Ascending aorta (tissue), 2 donors: ENCODE results near the gene FAM219B. TPM values are rescaled to one million over a fixed set of nuclear protein-coding genes. Genes with fewer than 3 reads are reported as not detected.

Source experiments
- DNase-seq, 2 donors: peaks; one replicate each; pipeline ENCODE4 v3.0.0-alpha.2; 2019; ENCODE audit warnings: low spot score in 2 of 2
- H3K27ac ChIP-seq, 2 donors: fragments of 200-600 bp; sonication (generic); one replicate each; pipeline ENCODE4 v1.5.1; 2016 to 2017; ENCODE audit warnings: mild to moderate bottlenecking in 1 of 2
- H3K27me3 ChIP-seq: fragments of 200-600 bp; sonication (generic); one replicate; pipeline ENCODE4 v1.5.1; 2017
- H3K36me3 ChIP-seq, 2 donors: fragments of 200-600 bp; sonication (generic); one replicate each; pipeline ENCODE4 v1.5.1; 2016
- H3K4me1 ChIP-seq, 2 donors: fragments of 200-600 bp; sonication (generic); one replicate each; pipeline ENCODE4 v1.5.1; 2016 to 2017; ENCODE audit warnings: mild to moderate bottlenecking in 1 of 2
- H3K4me3 ChIP-seq, 2 donors: fragments of 200-600 bp; sonication (generic); one replicate each; pipeline ENCODE4 v1.5.1; 2016 to 2017; ENCODE audit warnings: mild to moderate bottlenecking in 1 of 2
- H3K9me3 ChIP-seq, 2 donors: fragments of 200-600 bp; sonication (generic); one replicate each; pipeline ENCODE4 v1.5.1; 2016
- intact Hi-C: fragments of 100-400 bp; cut with DNase I; formaldehyde crosslinking; loops from one replicate; pipeline ENCODE4 v1.15.1; 2023
- total RNA-seq: library from RNA; depleted of rRNA; stranded (reverse); fragments of >200 nt; gene quantifications from one replicate; pipeline ENCODE4 v1.1.0, GENCODE V29; 2016
- TF ChIP-seq, protein P1 (sequence below), 3 experiments: fragments of 200-600 bp in 2 of 3; fragments of 450-650 bp in 1 of 3; sonication (generic) in 2 of 3; IDR thresholded peaks; one replicate each; pipeline ENCODE4 v1.5.1; 2016 to 2019; ENCODE audit warnings: antibody characterized with exemption in 3 of 3, mild to moderate bottlenecking in 1 of 3, moderate library complexity in 1 of 3

Gene FAM219B
- total RNA-seq, 1 donor from 2014 or later, result 17.5 TPM

DNA sequence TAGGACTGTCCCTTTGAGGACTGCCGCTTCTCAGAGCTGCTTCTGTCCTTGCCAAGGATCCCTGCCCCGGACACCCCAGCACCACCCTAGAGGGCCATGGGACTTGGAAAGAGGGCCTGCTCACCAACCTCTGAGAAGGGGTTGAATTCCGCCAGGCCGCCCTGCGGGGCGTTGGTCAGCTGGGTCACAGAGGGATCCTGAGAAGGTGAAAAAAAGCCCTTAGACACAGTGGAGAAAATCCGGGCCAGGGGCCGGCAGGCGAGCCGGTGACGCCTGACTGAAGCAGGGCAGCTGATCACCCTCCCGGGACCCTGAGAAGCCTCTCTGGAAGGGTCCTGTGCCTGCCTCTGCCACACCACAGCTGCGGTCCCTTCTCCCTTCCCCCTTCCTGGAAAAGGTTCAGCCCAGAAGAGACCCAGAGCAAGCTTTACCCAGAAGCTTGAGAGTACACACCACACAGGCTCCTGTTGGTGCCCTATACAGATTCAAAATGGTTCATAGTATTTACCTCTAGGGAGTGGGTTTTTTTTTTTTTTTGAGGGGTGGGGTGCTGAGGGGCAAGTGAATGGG lies 52.1 kb downstream of the FAM219B start:
- Histone ChIP-seq H3K27ac (no peak overlapping the region), H3K36me3 (peaks cover 47 to 49% of the 10 kb centered on the region in 2 donors), H3K27me3 (no peaks in the 10 kb centered on the region), H3K4me3 (no peak overlapping the region), H3K9me3 (no peaks in the 10 kb centered on the region), H3K4me1 (peaks cover 0 to 2% of the 10 kb centered on the region in 2 donors)
- DNase-seq, result no peak
- TF ChIP-seq, protein P1, sequence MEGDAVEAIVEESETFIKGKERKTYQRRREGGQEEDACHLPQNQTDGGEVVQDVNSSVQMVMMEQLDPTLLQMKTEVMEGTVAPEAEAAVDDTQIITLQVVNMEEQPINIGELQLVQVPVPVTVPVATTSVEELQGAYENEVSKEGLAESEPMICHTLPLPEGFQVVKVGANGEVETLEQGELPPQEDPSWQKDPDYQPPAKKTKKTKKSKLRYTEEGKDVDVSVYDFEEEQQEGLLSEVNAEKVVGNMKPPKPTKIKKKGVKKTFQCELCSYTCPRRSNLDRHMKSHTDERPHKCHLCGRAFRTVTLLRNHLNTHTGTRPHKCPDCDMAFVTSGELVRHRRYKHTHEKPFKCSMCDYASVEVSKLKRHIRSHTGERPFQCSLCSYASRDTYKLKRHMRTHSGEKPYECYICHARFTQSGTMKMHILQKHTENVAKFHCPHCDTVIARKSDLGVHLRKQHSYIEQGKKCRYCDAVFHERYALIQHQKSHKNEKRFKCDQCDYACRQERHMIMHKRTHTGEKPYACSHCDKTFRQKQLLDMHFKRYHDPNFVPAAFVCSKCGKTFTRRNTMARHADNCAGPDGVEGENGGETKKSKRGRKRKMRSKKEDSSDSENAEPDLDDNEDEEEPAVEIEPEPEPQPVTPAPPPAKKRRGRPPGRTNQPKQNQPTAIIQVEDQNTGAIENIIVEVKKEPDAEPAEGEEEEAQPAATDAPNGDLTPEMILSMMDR (IDR thresholded peaks at IDR 0.05), result no peak
- intact Hi-C loops, result no loop called here

DNA sequence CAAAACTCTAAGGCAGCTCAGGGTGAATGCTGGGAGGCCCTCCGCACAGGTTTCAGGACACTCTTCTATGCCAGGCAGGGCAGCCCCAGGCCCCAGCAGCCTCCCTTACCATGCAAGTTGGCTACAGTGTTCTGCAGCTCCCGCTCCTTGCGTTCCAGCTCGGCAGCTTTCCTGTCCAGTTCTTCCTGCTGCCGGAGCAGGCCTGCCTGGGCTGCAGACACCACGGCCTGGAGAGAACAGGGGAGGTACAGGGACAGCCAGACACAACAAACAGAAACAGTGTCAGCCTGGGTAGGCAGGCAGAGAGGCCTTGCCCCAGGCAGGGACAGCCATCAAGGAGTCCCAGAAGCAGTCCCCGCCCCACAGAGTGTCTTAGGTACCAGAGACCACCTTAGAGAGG lies 54.7 kb downstream of the FAM219B start:
- no peak for DNase-seq
- Histone ChIP-seq H3K27me3 (no peaks in the 10 kb centered on the region), H3K9me3 (no peaks in the 10 kb centered on the region), H3K4me3 (no peak overlapping the region), H3K27ac (no peak overlapping the region), H3K36me3 (peaks cover 65 to 74% of the 10 kb centered on the region in 2 donors), H3K4me1 (no peaks in the 10 kb centered on the region)
- TF ChIP-seq, protein P1 (IDR thresholded peaks at IDR 0.05), result no peak
- intact Hi-C loops, result no loop called here

- Histone ChIP-seq H3K36me3 (peaks cover 64 to 78% of the 10 kb centered on the region in 2 donors), H3K4me3 (no peak overlapping the region), H3K27me3 (no peaks in the 10 kb centered on the region), H3K9me3 (no peaks in the 10 kb centered on the region), H3K27ac (no peak overlapping the region), H3K4me1 (no peaks in the 10 kb centered on the region)
- DNase-seq, result no peak
- TF ChIP-seq, protein P1 (IDR thresholded peaks at IDR 0.05), result no peak
- intact Hi-C loops, result no loop called here
Measured at GRCh38 chr15:74850393-74850792, 56.3 kb downstream of the FAM219B start.

Other genes with a start within 250 kb of the FAM219B start
- 8.8 TPM for gene EDC3, start 210.8 kb downstream of the FAM219B start, total RNA-seq
- 10.3 TPM for gene CYP1A1, start 181.3 kb downstream of the FAM219B start, total RNA-seq
- not detected for gene CYP1A2, start 158.0 kb downstream of the FAM219B start, total RNA-seq
- gene CSK, start 124.8 kb downstream of the FAM219B start, total RNA-seq, result 31.0 TPM
- gene LMAN1L, start 94.0 kb downstream of the FAM219B start, total RNA-seq, result not detected
- gene CPLX3, start 80.2 kb downstream of the FAM219B start, total RNA-seq, result not detected
- 54.0 TPM for gene ULK3, start 63.7 kb downstream of the FAM219B start, total RNA-seq
- gene SCAMP2, start 33.5 kb downstream of the FAM219B start, total RNA-seq, result 90.8 TPM
- 118 TPM for gene MPI, start 16.8 kb downstream of the FAM219B start, total RNA-seq
- 83.5 TPM for gene COX5A, start 31.2 kb upstream of the FAM219B start, total RNA-seq
- gene RPP25, start 49.9 kb upstream of the FAM219B start, total RNA-seq, result 28.4 TPM
- 0.43 TPM for gene SCAMP5, start 88.7 kb upstream of the FAM219B start, total RNA-seq
- gene PPCDC, start 116.7 kb upstream of the FAM219B start, total RNA-seq, result 8.9 TPM